ENCODE measurements around the gene RGMA. TPM values are rescaled to one million over a fixed set of nuclear protein-coding genes. Genes with fewer than 3 reads are reported as not detected.

Gene RGMA
- total RNA-seq, 2 donors from 2014 or later = 22.1 to 55.7 TPM

- H3K27ac ChIP-seq = peak overlapping the region in 1 of 2 donors; percentile 88
- H3K9me3 ChIP-seq = no peaks in the 10 kb centered on the region
- H3K36me3 ChIP-seq = peaks cover 2% of the 10 kb centered on the region
- H3K4me1 ChIP-seq (ENCODE audit: control insufficient read depth in 1 of 2, low read depth in 2 of 2) = peaks cover 22 to 61% of the 10 kb centered on the region in 2 donors
- peak overlapping the region; percentile 96 for H3K4me3 ChIP-seq
- TF ChIP-seq, protein P1, sequence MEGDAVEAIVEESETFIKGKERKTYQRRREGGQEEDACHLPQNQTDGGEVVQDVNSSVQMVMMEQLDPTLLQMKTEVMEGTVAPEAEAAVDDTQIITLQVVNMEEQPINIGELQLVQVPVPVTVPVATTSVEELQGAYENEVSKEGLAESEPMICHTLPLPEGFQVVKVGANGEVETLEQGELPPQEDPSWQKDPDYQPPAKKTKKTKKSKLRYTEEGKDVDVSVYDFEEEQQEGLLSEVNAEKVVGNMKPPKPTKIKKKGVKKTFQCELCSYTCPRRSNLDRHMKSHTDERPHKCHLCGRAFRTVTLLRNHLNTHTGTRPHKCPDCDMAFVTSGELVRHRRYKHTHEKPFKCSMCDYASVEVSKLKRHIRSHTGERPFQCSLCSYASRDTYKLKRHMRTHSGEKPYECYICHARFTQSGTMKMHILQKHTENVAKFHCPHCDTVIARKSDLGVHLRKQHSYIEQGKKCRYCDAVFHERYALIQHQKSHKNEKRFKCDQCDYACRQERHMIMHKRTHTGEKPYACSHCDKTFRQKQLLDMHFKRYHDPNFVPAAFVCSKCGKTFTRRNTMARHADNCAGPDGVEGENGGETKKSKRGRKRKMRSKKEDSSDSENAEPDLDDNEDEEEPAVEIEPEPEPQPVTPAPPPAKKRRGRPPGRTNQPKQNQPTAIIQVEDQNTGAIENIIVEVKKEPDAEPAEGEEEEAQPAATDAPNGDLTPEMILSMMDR (IDR thresholded peaks at IDR 0.05) = no peak
- DNase-seq (ENCODE audit: low spot score) (no peak), ATAC-seq (ENCODE audit: insufficient number of reproducible peaks, low FRiP score, low read depth) (no peak)
- no peaks in the 10 kb centered on the region for H3K27me3 ChIP-seq (replicated peaks; ENCODE audit: insufficient read depth)
These were observed 18.3 kb downstream of the RGMA start for GRCh38 chr15:93070551-93071296.

- no peak for DNase-seq (ENCODE audit: low spot score)
- ATAC-seq (ENCODE audit: insufficient number of reproducible peaks, low FRiP score, low read depth) = no peak
- Histone ChIP-seq H3K36me3 (peaks cover 4% of the 10 kb centered on the region), H3K4me3 (peak overlapping the region; percentile 96), H3K27me3 (replicated peaks; ENCODE audit: insufficient read depth) (no peaks in the 10 kb centered on the region), H3K9me3 (no peaks in the 10 kb centered on the region), H3K4me1 (ENCODE audit: control insufficient read depth in 1 of 2, low read depth in 2 of 2) (peaks cover 22 to 66% of the 10 kb centered on the region in 2 donors), H3K27ac (no peak overlapping the region)
- TF ChIP-seq, protein P1 (IDR thresholded peaks at IDR 0.05) = no peak
These were observed 18.9 kb downstream of the RGMA start for GRCh38 chr15:93070132-93070531.

DNA sequence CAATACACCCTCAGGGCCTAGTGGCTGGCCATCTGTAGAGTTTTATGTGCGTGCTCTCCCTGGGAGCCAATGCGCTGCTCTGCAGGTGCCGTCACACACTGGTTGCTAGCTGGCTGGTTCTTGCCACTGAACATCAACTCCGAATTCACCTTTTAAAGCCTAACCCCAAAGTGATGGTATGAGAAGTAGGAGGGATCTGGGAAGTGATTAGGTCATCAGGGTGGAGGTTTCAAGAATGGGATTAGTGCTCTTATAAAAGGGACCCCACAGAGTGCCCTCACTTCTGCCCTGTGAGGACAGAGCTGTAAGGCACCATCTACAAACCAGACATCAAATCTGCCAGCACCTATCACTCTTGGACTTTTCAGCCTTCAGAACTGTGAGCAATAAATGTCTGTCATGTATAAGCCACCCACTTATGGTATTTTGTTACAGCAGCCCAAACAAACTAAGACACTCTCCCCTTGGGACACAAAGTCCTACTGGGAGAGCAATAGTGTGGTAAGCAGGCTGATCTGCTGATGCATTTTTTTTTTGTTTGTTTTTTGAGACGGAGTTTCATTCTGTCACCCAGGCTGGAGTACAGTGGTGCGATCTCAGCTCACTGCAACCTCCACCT, 20.3 kb downstream of the RGMA start:
- H3K4me1 ChIP-seq (ENCODE audit: control insufficient read depth in 1 of 2, low read depth in 2 of 2) = peaks cover 26 to 79% of the 10 kb centered on the region in 2 donors
- TF ChIP-seq, protein P1 (IDR thresholded peaks at IDR 0.05) = no peak
- peak overlapping the region in 1 of 2 donors; percentile 81 for H3K27ac ChIP-seq
- no peak overlapping the region for H3K4me3 ChIP-seq
- peaks cover 4% of the 10 kb centered on the region for H3K36me3 ChIP-seq
- no peaks in the 10 kb centered on the region for H3K27me3 ChIP-seq (replicated peaks; ENCODE audit: insufficient read depth)
- DNase-seq (ENCODE audit: low spot score) (no peak), ATAC-seq (ENCODE audit: insufficient number of reproducible peaks, low FRiP score, low read depth) (no peak)
- no peaks in the 10 kb centered on the region for H3K9me3 ChIP-seq

GRCh38 chr15:93067649-93068085, 21.3 kb downstream of the RGMA start:
- ATAC-seq (ENCODE audit: insufficient number of reproducible peaks, low FRiP score, low read depth) (no peak), DNase-seq (ENCODE audit: low spot score) (no peak)
- Histone ChIP-seq H3K27ac (peak overlapping the region; percentile 70 to 81), H3K36me3 (peaks cover 4% of the 10 kb centered on the region), H3K4me3 (peak overlapping the region; percentile 50), H3K27me3 (replicated peaks; ENCODE audit: insufficient read depth) (no peaks in the 10 kb centered on the region), H3K4me1 (ENCODE audit: control insufficient read depth in 1 of 2, low read depth in 2 of 2) (peaks cover 28 to 84% of the 10 kb centered on the region in 2 donors), H3K9me3 (no peaks in the 10 kb centered on the region)
- TF ChIP-seq, protein P1 (IDR thresholded peaks at IDR 0.05) = peak; percentile 9

GRCh38 chr15:93066834-93067648, 22.0 kb downstream of the RGMA start:
- no peak for ATAC-seq (ENCODE audit: insufficient number of reproducible peaks, low FRiP score, low read depth)
- Histone ChIP-seq H3K4me1 (ENCODE audit: control insufficient read depth in 1 of 2, low read depth in 2 of 2) (peaks cover 28 to 87% of the 10 kb centered on the region in 2 donors), H3K27ac (peak overlapping the region; percentile 70 to 81), H3K36me3 (peaks cover 4% of the 10 kb centered on the region), H3K27me3 (replicated peaks; ENCODE audit: insufficient read depth) (no peaks in the 10 kb centered on the region), H3K4me3 (peak overlapping the region; percentile 50), H3K9me3 (no peaks in the 10 kb centered on the region)
- TF ChIP-seq, protein P1 (IDR thresholded peaks at IDR 0.05) = no peak
- no peak for DNase-seq (ENCODE audit: low spot score)

Measured in thoracic aorta (tissue), 2 donors.